SK-N-SH (cell line): ENCODE measurements around the gene INTS12.

Experiments
- CTCF ChIP-seq: fragments of 200-600 bp; sonication (generic); IDR thresholded peaks from 2 replicates; pipeline ENCODE4 v1.6.1; 2017; ENCODE audit warnings: antibody characterized with exemption, mild to moderate bottlenecking, moderate library complexity
- ELF1 ChIP-seq: IDR thresholded peaks from 2 replicates; pipeline ENCODE4 v1.4.0; 2012
- FOSL2 ChIP-seq: IDR thresholded peaks from 2 replicates; pipeline ENCODE4 v1.4.0; 2012; ENCODE audit warnings: low read depth, mild to moderate bottlenecking, moderate library complexity, borderline replicate concordance
- FOXJ3 ChIP-seq: sonication (generic); formaldehyde crosslinking; IDR thresholded peaks from 2 replicates; pipeline ENCODE4 v1.5.1; 2020; ENCODE audit warnings: mild to moderate bottlenecking, missing genetic modification reagents
- GABPA ChIP-seq: IDR thresholded peaks from 2 replicates; pipeline ENCODE4 v1.4.0; 2012; ENCODE audit warnings: low read depth, mild to moderate bottlenecking
- GATA2 ChIP-seq: sonication (generic); formaldehyde crosslinking; IDR thresholded peaks from 2 replicates; pipeline ENCODE4 v1.5.0; 2020; ENCODE audit warnings: mild to moderate bottlenecking, missing genetic modification reagents
- NFIC ChIP-seq: IDR thresholded peaks from 2 replicates; pipeline ENCODE4 v1.4.0; 2012; ENCODE audit warnings: borderline replicate concordance
- SMC3 ChIP-seq: IDR thresholded peaks from 2 replicates; pipeline ENCODE4 v1.6.1; 2012; ENCODE audit warnings: low read depth, low read length, improper control_type of control experiment
- TAF1 ChIP-seq: IDR thresholded peaks from 2 replicates; pipeline ENCODE4 v1.6.1; 2012; ENCODE audit warnings: low read depth, mild to moderate bottlenecking, low read length, moderate library complexity, borderline replicate concordance
- USF1 ChIP-seq: IDR thresholded peaks from 2 replicates; pipeline ENCODE4 v1.4.0; 2012; ENCODE audit warnings: low read depth, borderline replicate concordance

- no peak for TF ChIP-seq ELF1
- no peak for TF ChIP-seq USF1
- TF ChIP-seq CTCF, result no peak
- no peak for TF ChIP-seq FOXJ3
- TF ChIP-seq GATA2, result no peak
- no peak for TF ChIP-seq FOSL2
- TF ChIP-seq SMC3, result no peak
- TF ChIP-seq TAF1, result no peak
- no peak for TF ChIP-seq NFIC
- TF ChIP-seq GABPA, result no peak
Observed at GRCh38 chr4:105650190-105650589, 58.3 kb downstream of the INTS12 start.
